Purkinje cell (primary cell): ENCODE data around the gene POLD3. TPM values are rescaled to one million over a fixed set of nuclear protein-coding genes. Genes with fewer than 3 reads are reported as not detected.

Source experiments
- polyA plus RNA-seq: library from polyadenylated mRNA; unstranded; fragments of >200 nt; fragmentation: Nextera tagmentation; gene quantifications from 2 replicates; pipeline ENCODE4 v1.2.1, GENCODE V29; 2014

Gene POLD3
- polyA plus RNA-seq = 14.5 and 18.5 TPM in 2 replicates

GRCh38 chr11:74592441-74593362 lies at the start of gene POLD3:
TSS of gene POLD3 (plus strand) at chr11:74592582. CDS start at chr11:74592659, 77 bp downstream.

Other genes with a start within 250 kb of the POLD3 start
- 3.3 and 27.1 TPM in 2 replicates for gene PGM2L1, start 194.1 kb upstream of the POLD3 start, polyA plus RNA-seq
- gene KCNE3, start 125.0 kb upstream of the POLD3 start, polyA plus RNA-seq = not detected in 2 replicates
- gene LIPT2, start 98.9 kb upstream of the POLD3 start, polyA plus RNA-seq = 5.5 TPM in 1 of 2 replicates, not detected in the other
- gene CHRDL2, start 138.8 kb downstream of the POLD3 start, polyA plus RNA-seq = not detected in 2 replicates
- 0.40 and 0.43 TPM in 2 replicates for gene RNF169, start 156.3 kb downstream of the POLD3 start, polyA plus RNA-seq